Ascending aorta (tissue), 2 donors: ENCODE measurements around the gene KIF25. TPM values are rescaled to one million over a fixed set of nuclear protein-coding genes. Genes with fewer than 3 reads are reported as not detected.

Experiments used
- DNase-seq, 2 donors: peaks; one replicate each; pipeline ENCODE4 v3.0.0-alpha.2; 2019; ENCODE audit warnings: low spot score in 2 of 2
- H3K27ac ChIP-seq, 2 donors: fragments of 200-600 bp; sonication (generic); one replicate each; pipeline ENCODE4 v1.5.1; 2016 to 2017; ENCODE audit warnings: mild to moderate bottlenecking in 1 of 2
- H3K27me3 ChIP-seq: fragments of 200-600 bp; sonication (generic); one replicate; pipeline ENCODE4 v1.5.1; 2017
- H3K36me3 ChIP-seq, 2 donors: fragments of 200-600 bp; sonication (generic); one replicate each; pipeline ENCODE4 v1.5.1; 2016
- H3K4me1 ChIP-seq, 2 donors: fragments of 200-600 bp; sonication (generic); one replicate each; pipeline ENCODE4 v1.5.1; 2016 to 2017; ENCODE audit warnings: mild to moderate bottlenecking in 1 of 2
- H3K4me3 ChIP-seq, 2 donors: fragments of 200-600 bp; sonication (generic); one replicate each; pipeline ENCODE4 v1.5.1; 2016 to 2017; ENCODE audit warnings: mild to moderate bottlenecking in 1 of 2
- H3K9me3 ChIP-seq, 2 donors: fragments of 200-600 bp; sonication (generic); one replicate each; pipeline ENCODE4 v1.5.1; 2016
- CTCF ChIP-seq, 3 experiments: fragments of 200-600 bp in 2 of 3; fragments of 450-650 bp in 1 of 3; sonication (generic) in 2 of 3; IDR thresholded peaks; one replicate each; pipeline ENCODE4 v1.5.1; 2016 to 2019; ENCODE audit warnings: antibody characterized with exemption in 3 of 3, mild to moderate bottlenecking in 1 of 3, moderate library complexity in 1 of 3
- intact Hi-C: fragments of 100-400 bp; cut with DNase I; formaldehyde crosslinking; loops from one replicate; pipeline ENCODE4 v1.15.1; 2023
- total RNA-seq: library from RNA; depleted of rRNA; stranded (reverse); fragments of >200 nt; gene quantifications from one replicate; pipeline ENCODE4 v1.1.0, GENCODE V29; 2016

KIF25 gene
- total RNA-seq, 1 donor from 2014 or later: not detected

DNA sequence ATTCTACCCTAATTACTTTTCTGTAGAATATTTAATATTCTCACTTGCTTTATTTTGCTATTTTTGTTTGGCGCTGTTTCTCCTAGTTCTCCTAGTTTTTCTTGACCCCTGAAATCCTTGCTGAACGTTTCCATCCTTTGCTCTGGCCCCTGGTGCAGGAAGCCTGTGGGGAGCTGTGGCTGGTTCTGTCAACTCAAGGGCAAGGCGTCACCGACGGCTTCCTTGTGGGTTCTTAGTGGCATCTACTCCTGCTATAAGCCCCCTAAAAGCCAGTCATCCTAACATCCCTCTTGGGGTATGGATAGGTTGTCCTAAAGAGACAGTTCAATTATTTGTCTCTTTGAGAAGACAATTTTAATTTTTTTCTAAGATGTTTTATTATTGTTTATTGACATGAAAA is 36.9 kb upstream of the KIF25 start:
- H3K4me1 ChIP-seq: no peaks in the 10 kb centered on the region
- H3K4me3 ChIP-seq: no peak overlapping the region
- H3K27ac ChIP-seq: no peak overlapping the region
- DNase-seq: no peak
- no peaks in the 10 kb centered on the region for H3K27me3 ChIP-seq
- intact Hi-C loops: no loop called here
- no peak for TF ChIP-seq CTCF (IDR thresholded peaks at IDR 0.05)
- peaks cover 21 to 29% of the 10 kb centered on the region in 2 donors for H3K36me3 ChIP-seq
- H3K9me3 ChIP-seq: no peaks in the 10 kb centered on the region

- Histone ChIP-seq H3K36me3 (peaks cover 22 to 44% of the 10 kb centered on the region in 2 donors), H3K27ac (no peak overlapping the region), H3K4me1 (no peaks in the 10 kb centered on the region), H3K27me3 (no peaks in the 10 kb centered on the region), H3K4me3 (no peak overlapping the region), H3K9me3 (no peaks in the 10 kb centered on the region)
- no peak for TF ChIP-seq CTCF (IDR thresholded peaks at IDR 0.05)
- DNase-seq: no peak
- intact Hi-C loops: no loop called here
Observed at GRCh38 chr6:167962711-167963110, 34.8 kb upstream of the KIF25 start.

GRCh38 chr6:167963589-167964057 is 33.8 kb upstream of the KIF25 start:
- Histone ChIP-seq H3K9me3 (no peaks in the 10 kb centered on the region), H3K27me3 (no peaks in the 10 kb centered on the region), H3K4me1 (no peaks in the 10 kb centered on the region), H3K36me3 (peaks cover 27 to 51% of the 10 kb centered on the region in 2 donors), H3K4me3 (no peak overlapping the region), H3K27ac (no peak overlapping the region)
- no peak for TF ChIP-seq CTCF (IDR thresholded peaks at IDR 0.05)
- intact Hi-C loops: no loop called here
- no peak for DNase-seq

DNA sequence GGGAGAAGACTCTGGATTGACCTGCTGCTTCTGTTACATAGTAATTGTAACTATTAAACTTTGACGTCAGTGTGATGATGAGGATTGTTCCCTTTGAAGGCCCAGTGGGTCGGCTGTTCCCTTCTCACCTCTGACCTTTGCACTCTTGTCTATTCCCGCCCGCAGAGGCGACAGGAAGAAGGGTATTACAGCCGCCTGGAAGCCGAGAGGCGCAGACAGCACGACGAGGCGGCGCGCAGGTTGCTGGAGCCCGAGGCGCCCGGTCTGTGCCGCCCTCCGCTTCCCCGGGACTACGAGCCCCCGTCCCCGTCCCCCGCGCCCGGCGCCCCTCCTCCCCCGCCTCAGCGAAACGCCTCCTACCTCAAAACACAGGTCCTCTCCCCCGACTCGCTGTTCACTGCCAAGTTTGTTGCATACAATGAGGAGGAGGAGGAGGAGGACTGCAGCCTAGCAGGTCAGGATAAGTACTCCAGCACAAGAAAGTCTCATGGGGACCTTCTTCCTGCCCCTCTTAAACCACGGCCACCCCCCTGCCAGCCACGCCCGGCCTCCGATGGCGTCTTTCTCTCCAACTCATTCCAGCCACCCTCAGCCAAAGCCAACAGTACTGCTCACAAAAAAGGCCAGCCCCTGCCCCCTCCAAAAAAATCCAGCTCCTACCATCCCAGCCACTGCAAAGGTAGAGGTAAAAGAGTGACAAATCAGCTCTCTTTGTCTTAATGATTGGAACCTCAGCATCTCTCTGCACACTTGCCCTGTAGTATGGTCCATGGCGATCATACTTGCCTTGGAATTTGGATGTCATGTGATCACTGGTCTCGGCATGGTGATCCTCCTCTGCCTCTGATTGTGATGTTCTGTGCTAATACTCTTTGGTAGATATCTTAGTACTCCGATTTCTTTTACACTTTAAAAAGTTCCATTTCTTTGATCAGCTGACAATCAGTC is 31.6 kb upstream of the KIF25 start:
- no peak overlapping the region for H3K27ac ChIP-seq
- intact Hi-C loops: no loop called here
- no peak overlapping the region for H3K4me3 ChIP-seq
- H3K9me3 ChIP-seq: no peaks in the 10 kb centered on the region
- no peaks in the 10 kb centered on the region for H3K27me3 ChIP-seq
- no peaks in the 10 kb centered on the region for H3K4me1 ChIP-seq
- no peak for DNase-seq
- H3K36me3 ChIP-seq: peaks cover 33 to 70% of the 10 kb centered on the region in 2 donors
- no peak for TF ChIP-seq CTCF (IDR thresholded peaks at IDR 0.05)

DNA sequence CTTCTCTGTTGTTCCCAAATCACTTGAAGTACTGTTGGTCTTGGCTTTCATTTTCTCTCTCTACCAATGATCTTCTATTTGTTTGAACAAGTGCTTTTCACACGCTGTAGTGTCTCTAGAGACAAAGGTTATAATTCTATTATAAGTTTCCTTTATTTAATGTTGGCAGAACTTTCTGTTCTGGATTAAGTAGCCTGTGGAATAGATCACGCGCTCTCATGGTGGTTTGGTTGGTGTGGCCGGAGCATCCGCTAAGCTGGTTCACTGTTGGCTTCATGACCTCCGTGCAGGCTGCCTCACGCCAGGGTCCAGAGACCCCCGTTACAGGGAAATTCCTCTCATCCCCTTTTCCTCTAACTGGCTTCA is 30.9 kb upstream of the KIF25 start:
- no peak overlapping the region for H3K27ac ChIP-seq
- no peaks in the 10 kb centered on the region for H3K4me1 ChIP-seq
- DNase-seq: no peak
- no peaks in the 10 kb centered on the region for H3K27me3 ChIP-seq
- peaks cover 33 to 72% of the 10 kb centered on the region in 2 donors for H3K36me3 ChIP-seq
- H3K4me3 ChIP-seq: no peak overlapping the region
- intact Hi-C loops: no loop called here
- H3K9me3 ChIP-seq: no peaks in the 10 kb centered on the region
- no peak for TF ChIP-seq CTCF (IDR thresholded peaks at IDR 0.05)
